HepG2 (cell line): ENCODE data around the gene MBTD1.

Source experiments
- ATF6 ChIP-seq: sonication (generic); formaldehyde crosslinking; conservative IDR thresholded peaks from 2 replicates; pipeline ENCODE4 v1.4.0; 2020; ENCODE audit warnings: missing genetic modification reagents
- BATF2 ChIP-seq: sonication (generic); formaldehyde crosslinking; IDR thresholded peaks from 2 replicates; pipeline ENCODE4 v1.8.0; 2022; ENCODE audit warnings: mild to moderate bottlenecking, missing genetic modification reagents, moderate library complexity
- CTCF ChIP-seq: sonication (generic); formaldehyde crosslinking; IDR thresholded peaks from 2 replicates; pipeline ENCODE4 v1.5.0; 2020; ENCODE audit warnings: mild to moderate bottlenecking, missing genetic modification reagents, moderate library complexity
- NFE2 ChIP-seq: sonication (generic); formaldehyde crosslinking; IDR thresholded peaks from 2 replicates; pipeline ENCODE4 v1.4.0; 2020; ENCODE audit warnings: missing genetic modification reagents
- PPARG ChIP-seq: conservative IDR thresholded peaks from 2 replicates; pipeline ENCODE4 v1.6.1; 2016; ENCODE audit warnings: missing biosample characterization, missing genetic modification reagents
- RAD21 ChIP-seq: fragments of 450-650 bp; formaldehyde crosslinking; IDR thresholded peaks from 2 replicates; pipeline ENCODE4 v1.5.0; 2020; ENCODE audit warnings: mild to moderate bottlenecking
- TAF1 ChIP-seq: sonication (generic); formaldehyde crosslinking; IDR thresholded peaks from 2 replicates; pipeline ENCODE4 v1.4.0; 2020; ENCODE audit warnings: missing genetic modification reagents
- ZNF552 ChIP-seq: sonication (generic); formaldehyde crosslinking; IDR thresholded peaks from 2 replicates; pipeline ENCODE4 v1.9.0; 2022; ENCODE audit warnings: missing genetic modification reagents, mild to moderate bottlenecking, borderline replicate concordance

- TF ChIP-seq NFE2 (CRISPR knock-in tag) (no peak), TAF1 (no peak), PPARG (CRISPR knock-in tag) (no peak), RAD21 (CRISPR knock-in tag) (no peak), CTCF (CRISPR knock-in tag) (no peak), BATF2 (CRISPR knock-in tag) (no peak), ATF6 (CRISPR knock-in tag) (no peak), ZNF552 (CRISPR knock-in tag) (no peak)
These were observed 2.4 kb downstream of the MBTD1 start for GRCh38 chr17:51257150-51258081.
